ENCODE results near the gene IBTK.

DNA sequence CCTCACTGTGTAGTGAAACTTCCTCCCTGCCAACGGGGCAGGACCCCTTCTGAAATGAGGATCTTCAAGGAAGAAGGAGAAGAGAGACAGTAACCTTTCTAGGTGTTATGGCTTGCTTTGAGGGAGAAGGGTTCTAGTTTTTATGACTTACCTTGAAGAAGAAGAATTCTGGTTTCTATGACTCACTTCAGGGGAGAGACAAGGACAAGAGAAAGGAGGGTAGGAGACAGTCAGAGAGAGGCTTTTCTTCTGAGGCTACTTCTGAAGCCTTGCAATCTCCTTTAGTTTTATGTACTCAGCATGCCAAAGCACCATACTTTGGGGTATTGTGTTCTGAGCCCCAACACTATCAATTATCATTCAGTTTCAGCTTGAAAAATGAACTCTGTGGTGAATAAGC lies 25.8 kb upstream of the IBTK start:
- no peak for TF ChIP-seq POLR2A (IDR thresholded peaks at IDR 0.05)
- no peak for TF ChIP-seq CTCF (IDR thresholded peaks at IDR 0.05)
- no peak for TF ChIP-seq EP300 (IDR thresholded peaks at IDR 0.05)
- no peak for TF ChIP-seq POLR2AphosphoS5 (IDR thresholded peaks at IDR 0.05)

All from sigmoid colon (tissue), 4 donors.